Activated T-cell treated with anti-CD3 and anti-CD28 coated beads, Interleukin-2, amount 50 U/mL, for 1 hour (primary cell): ENCODE results near the gene LACC1.

Experiments
- DNase-seq: peaks from one replicate; pipeline ENCODE4 v3.0.0-alpha.2; 2020

LACC1 gene

GRCh38 chr13:43894438-43894837, 14.7 kb downstream of the LACC1 start:
- no peak for DNase-seq

GRCh38 chr13:43895940-43896339, 16.2 kb downstream of the LACC1 start:
- DNase-seq, result no peak

DNA sequence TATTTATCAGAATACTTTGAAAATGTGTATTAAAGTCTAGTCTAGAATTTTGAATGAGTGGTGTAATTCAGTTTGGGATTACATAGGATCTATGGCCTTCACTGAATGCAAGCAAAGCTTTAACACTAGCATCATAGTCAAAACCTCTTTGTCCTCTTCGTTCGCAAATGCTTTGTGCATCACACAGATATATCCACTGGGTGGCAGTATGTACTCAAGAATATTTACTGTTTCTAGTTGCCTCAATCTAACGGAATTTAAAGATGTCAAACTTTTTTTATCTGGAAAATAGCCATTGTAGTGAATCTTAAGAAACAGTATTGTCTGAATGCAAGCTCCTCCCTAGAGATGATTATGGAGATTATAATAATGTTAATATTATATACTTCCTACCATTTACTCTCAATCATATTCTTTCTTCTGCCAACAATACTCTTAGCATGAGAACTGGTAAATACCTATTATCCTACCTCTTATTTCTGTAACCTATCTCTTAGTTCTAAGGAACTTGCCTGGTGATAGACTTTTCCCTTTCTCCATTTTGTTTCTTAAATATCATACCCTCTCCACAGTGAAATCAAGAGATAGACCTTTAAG, 25.8 kb downstream of the LACC1 start:
- DNase-seq, result no peak

- no peak for DNase-seq
Measured at GRCh38 chr13:43908156-43909126, 28.7 kb downstream of the LACC1 start.

DNA sequence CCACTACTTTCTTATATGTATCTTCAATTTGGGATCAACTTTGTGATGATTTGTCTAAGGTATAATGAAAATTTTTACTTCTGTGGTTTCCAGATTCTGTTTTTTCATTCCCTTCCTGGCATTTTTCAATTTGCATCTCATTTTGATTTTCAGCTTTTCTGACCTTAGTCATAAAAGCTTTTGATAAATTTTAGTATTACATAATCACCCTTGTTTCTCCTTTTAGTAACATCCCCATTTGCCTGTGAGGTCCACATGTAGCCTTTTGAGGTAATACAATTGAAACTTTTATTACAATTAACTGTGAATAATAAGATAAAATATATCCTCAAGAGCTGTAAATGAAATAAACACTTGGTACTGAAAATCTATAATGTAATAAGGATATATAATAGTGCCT, 31.2 kb downstream of the LACC1 start:
- DNase-seq, result no peak

GRCh38 chr13:43911278-43911677, 31.6 kb downstream of the LACC1 start:
- no peak for DNase-seq

DNA sequence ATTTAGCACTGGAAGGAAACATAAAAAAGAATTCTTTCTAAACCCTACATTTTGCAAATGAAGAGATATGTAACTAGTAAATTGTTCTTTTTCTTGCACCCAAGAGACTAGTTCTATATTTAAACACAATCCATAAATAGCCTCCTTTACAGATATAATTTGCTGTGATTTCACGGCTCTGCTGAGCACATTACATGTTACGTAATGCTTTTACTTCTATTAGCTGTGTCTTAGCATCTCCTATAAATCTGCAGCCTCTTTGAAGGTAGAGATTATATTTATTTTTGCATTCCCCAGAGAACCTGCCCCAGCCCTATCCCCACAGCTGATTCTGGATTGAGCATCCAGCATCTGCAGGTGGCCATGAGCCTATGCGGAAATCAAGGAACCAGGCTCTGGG, 32.2 kb downstream of the LACC1 start:
- no peak for DNase-seq

- no peak for DNase-seq
Measured at GRCh38 chr13:43915451-43915850, 35.7 kb downstream of the LACC1 start.

DNA sequence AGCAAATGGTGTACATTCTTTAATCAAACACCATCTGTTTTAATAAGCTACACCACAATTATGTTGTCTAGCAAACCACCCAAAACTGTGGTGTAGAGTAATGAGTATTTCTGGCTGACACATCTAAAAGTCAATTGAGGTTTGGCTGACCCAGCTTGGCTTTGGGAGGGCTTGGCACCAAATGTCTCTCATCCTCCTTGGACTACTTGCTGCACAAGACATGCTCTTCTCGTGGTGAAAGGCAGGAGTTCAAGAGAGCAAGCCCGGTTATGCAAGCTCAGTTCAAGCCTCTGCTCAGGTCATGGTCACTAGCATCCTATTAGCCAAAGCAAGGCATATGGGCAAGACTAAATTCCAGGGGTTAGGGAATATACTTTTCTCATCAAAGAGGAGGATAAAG, 37.1 kb downstream of the LACC1 start:
- no peak for DNase-seq

GRCh38 chr13:43918636-43919035, 38.9 kb downstream of the LACC1 start:
- DNase-seq, result no peak

- DNase-seq, result no peak
Measured at GRCh38 chr13:43920965-43921674, 41.4 kb downstream of the LACC1 start.

DNA sequence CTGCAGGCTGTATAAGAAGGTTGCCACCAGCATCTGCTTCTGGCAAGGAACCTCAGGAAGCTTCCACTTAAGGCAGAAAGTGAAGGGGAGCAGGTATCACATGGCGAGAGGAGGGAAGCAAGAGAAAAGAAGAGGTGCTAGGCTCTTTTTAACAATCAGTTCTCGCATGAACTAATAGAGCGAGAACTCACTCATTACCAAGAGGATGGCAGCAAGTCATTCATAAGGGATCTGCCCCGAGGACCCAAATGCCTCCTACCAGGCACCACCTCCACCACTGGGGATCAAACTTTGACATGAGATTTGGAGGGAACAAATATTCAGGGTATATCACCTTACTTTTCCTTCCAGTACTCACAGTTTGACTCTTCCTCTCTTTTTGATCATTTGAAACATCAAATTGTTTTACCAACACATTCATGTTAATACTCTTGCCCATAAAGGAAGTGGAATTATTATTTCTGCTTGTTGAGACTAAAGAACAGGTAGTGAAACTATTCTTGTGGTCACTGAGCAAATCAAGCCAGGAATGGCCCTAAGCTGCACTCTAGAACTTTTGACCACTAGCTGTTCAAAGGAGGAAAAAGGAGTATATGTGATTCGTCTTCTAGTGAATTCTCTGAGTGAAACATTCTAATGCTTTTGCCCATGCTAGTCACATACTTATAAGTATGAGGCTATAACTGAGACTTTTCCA, 45.0 kb downstream of the LACC1 start:
- no peak for DNase-seq

DNA sequence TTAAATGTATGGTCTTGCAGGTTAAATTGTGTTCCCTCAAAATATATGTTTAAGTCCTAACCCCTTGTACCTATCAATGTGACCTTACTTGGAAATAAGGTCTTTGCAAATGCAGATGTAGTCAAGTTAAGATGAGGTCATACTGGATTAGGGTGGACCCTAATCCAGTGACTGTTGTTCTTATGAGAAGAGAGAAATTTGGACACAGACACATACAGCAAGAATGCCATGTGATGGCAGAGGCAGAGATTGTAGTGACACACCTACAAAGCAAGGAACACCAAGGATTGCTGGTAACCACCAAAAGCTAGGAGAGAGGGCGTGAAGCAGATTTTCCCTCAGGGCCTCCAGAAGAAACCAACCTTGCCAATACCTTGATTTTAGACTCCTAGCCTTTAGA, 50.2 kb downstream of the LACC1 start:
- DNase-seq, result no peak

DNA sequence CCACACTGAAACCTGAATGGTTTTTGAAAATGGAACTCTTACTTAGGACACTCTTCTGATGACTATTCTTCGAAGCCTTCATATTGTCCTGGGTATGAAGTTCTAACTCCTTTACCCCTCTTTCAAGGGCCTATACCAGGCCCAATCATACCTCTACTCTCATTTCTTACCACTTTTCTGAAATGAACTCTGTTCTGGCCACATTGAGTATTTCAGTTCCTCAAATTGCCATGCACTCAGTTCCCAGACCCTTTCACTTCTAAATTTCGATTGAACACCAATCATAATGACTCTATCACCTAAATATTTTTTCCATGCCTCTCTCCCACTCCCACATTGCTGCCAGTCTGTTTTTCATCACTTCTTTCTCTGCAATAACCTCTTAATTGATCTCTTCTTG, 53.7 kb downstream of the LACC1 start:
- DNase-seq, result no peak

DNA sequence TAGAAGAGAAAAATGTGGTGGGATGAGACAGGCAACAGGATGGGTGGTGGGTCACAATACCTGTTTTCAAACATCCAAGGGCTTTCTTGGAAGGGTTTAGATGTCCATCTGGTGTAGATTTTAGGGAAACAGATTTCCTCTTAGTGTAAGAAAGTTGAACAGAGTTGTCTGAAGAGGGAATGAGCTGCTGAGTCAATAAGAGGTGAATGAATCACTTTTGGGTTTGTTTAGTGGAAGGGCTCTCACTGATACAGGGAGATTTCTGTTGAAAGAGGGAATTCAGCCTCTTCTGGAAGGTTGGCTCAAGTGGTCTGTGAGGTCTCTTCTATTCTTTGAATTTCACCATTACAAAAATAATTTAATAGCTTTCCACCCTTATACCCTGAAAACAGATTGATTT, 54.6 kb downstream of the LACC1 start:
- no peak for DNase-seq

GRCh38 chr13:43935878-43936277, 56.2 kb downstream of the LACC1 start:
- DNase-seq, result no peak

DNA sequence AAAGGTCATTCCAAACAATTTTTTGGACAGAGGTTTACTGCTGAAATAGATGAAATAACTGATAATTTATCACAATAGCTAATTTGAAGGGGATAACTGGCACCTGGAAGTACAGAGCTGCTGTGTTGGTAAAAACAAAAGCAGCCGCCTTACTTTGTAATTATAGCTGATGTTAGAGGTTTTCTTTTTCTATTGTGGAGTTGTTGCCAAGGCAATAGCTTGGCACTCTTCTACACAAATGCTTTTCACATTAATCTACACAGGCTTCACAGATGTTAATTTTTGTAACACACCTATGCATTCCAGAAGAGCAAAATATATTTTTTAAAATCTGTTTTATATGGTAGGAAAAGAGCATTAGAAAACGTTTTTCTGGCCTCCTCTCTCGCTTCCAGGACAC, 56.9 kb downstream of the LACC1 start:
- no peak for DNase-seq

DNA sequence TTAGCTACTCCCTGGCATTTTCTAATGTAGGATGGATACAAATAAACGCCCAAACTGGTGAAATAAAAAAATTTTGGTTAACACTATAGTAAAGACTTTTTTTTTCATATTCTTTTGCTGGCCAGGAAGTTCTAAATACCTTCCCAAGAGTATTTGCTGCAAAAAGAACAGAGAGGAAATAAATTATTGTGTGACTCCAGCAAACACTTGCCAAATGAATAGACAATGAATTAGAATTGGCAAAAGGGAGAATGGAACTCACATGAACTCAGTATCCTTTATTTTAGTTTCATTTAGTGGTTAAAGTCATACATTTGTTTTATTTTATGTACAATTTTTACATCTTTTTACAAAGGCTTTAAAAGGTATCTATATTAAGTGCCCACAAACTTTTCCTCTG, 58.1 kb downstream of the LACC1 start:
- no peak for DNase-seq

- no peak for DNase-seq
Measured at GRCh38 chr13:43938449-43938848, 58.7 kb downstream of the LACC1 start.

DNA sequence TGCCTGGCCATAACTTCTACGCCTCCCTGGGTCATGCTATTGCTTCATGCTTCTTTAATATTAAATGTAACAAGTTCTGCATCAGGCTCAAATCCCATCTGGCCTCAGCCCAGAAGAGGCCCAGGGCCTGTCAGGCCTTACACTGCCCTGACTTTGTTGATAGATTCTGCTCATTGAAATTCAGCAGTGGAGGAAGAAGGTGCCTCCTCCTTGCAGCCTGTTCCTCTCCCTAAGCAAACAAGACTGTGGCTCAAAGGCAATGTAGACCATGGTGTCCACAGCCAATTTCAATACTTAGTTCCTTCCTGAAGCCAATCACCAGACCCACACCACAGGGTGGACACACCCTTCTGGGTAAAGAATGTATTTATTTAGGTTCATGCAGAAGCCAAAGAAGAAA, 59.4 kb downstream of the LACC1 start:
- DNase-seq, result no peak

- no peak for DNase-seq
Measured at GRCh38 chr13:43942286-43942685, 62.6 kb downstream of the LACC1 start.
